AG09319 (cell line): Measurements from ENCODE around the gene FOXP1.

Experiments
- DNase-seq: peaks from one replicate; pipeline ENCODE4 v3.0.0-alpha.2; 2010; ENCODE audit warnings: low read depth; ENCODE audit errors: extremely low read depth
- TF ChIP-seq, protein P1 (sequence below): IDR thresholded peaks from 2 replicates; pipeline ENCODE4 v1.5.1; 2011; ENCODE audit warnings: low read depth, mild to moderate bottlenecking, inconsistent platforms, low read length, moderate library complexity

FOXP1 gene

DNA sequence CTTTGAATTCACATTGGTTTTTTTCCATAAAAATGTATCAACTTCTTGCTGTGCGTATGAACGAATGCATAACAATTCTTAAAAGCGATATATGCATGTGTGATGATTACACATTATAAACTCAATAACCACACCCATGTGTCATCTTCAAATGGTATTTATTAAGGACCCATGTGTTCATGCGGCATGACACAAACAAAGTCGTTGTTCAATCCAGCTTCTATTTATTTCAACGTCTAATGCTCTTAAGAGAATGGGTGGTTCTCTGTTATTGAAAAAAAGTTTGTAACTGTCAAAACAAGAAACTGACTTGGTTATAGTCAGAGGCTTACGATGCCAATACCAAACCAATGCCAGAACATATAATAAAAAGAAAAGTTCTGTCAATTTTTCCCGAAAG, 195.9 kb downstream of the FOXP1 start:
- TF ChIP-seq, protein P1, sequence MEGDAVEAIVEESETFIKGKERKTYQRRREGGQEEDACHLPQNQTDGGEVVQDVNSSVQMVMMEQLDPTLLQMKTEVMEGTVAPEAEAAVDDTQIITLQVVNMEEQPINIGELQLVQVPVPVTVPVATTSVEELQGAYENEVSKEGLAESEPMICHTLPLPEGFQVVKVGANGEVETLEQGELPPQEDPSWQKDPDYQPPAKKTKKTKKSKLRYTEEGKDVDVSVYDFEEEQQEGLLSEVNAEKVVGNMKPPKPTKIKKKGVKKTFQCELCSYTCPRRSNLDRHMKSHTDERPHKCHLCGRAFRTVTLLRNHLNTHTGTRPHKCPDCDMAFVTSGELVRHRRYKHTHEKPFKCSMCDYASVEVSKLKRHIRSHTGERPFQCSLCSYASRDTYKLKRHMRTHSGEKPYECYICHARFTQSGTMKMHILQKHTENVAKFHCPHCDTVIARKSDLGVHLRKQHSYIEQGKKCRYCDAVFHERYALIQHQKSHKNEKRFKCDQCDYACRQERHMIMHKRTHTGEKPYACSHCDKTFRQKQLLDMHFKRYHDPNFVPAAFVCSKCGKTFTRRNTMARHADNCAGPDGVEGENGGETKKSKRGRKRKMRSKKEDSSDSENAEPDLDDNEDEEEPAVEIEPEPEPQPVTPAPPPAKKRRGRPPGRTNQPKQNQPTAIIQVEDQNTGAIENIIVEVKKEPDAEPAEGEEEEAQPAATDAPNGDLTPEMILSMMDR = no peak
- no peak for DNase-seq

DNA sequence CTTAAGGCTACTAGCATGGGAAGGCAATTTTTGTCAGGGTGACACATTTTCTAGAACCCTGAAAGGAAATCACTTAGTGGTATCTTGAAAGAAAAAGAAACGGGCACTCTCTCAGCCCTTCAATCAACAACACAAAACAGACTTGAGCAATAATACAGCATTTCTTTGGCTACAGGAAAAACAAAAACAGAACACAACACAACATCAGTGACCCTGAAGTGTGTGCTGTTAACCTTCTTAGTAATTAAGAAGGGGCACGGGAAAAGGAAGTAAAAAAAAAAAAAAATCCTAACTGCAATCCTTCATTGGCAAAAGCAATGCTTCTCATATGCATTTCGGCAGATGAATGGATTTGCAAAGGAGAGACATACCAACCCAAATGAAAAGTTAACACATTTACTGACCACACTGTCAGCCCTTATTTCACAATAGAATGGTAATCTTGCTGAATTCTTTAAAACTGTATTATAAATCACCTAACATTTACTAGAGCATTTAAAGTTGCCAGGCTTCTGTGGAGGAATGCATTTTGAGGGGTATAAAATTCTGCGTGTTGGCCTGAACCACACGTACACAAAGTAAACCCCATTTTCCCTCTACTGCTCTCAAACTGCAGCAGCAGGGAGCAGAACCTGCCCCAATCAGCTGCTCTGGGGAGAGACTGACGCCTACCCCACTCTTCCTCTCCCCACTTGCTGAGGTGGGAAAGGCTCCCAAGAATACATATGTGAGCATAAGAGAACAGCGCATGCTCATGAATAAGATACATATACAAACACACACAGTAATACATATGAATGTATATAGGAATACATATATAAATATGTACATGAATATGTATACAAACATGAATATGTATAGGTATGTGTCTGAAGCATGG, 198.5 kb downstream of the FOXP1 start:
- TF ChIP-seq, protein P1 = no peak
- no peak for DNase-seq

DNA sequence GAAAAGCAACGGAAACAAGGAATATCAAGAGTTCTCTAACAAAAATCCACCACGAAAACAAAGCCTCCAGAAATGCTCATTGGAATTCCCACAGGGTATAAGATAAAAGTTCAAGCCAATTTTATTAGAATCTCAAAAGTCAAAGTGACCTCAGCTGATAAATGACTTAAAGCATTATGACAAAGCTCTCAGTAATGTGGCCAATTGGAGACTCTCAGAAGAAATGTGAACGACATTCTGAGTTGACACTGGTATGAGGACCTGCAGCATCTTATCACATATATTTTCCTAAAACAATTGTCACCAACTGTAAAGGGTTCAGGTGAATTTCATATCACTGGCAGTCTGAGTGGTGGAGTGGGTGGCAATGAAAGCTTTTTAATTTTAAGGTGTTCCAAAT, 199.1 kb downstream of the FOXP1 start:
- TF ChIP-seq, protein P1 = no peak
- DNase-seq = no peak

DNA sequence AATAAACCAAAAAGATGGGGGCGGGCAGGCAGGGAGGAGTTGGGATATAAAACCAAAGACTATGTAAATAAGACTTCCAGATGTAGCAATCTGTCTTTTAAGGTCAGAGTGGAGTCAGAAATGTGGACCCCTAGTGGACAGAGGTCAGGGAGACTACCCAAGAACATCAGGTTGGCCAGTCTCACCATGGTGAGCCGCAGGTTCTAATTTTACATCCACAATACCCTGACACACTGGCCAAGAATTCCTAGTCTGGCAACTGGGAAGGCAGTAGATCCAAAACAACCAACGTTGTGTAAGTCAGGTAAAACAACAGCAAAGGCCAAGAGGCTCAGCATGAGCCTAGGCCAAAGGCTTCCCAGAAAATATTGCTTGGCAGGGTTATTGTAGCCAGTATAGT, 203.4 kb downstream of the FOXP1 start:
- TF ChIP-seq, protein P1 = no peak; the same call in 1 of the 2 replicates
- DNase-seq = no peak

DNA sequence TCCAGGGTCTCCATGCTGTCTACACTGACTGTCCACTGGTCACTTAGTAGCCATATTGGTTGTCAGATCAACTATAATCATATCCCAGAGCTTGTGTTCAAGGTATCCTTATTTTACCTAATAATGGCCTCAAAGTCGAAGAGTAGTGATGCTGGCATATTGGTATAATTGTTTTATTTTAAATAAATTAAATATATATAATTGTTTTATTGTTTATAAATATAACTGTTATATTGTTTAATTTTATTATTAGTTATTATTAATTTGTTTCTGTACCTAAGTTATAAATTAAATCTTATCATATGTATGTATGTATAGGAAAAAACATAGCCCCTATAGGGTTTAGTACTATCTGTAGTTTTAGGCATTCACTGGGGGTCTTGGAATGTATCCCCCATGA, 205.0 kb downstream of the FOXP1 start:
- no peak for DNase-seq
- TF ChIP-seq, protein P1 = no peak

DNA sequence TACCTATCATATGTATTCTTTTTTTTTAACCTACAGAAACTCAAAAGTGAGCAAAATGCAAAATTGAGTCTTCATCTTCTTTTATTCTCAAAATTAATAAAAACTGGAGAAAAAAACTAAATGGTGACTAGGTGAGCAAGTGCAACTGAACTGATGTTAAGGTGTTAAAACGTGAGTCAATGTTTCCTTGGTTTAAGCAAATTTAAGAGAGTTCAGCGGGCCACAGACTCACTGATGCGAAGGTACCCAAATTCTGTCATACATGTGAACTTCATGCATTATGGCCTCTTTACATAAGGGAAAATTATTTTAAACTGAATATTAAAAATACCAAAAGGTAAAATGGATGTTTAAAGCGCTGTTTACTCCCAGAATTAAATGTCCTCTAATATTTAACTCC, 206.6 kb downstream of the FOXP1 start:
- TF ChIP-seq, protein P1 = no peak
- DNase-seq = no peak

DNA sequence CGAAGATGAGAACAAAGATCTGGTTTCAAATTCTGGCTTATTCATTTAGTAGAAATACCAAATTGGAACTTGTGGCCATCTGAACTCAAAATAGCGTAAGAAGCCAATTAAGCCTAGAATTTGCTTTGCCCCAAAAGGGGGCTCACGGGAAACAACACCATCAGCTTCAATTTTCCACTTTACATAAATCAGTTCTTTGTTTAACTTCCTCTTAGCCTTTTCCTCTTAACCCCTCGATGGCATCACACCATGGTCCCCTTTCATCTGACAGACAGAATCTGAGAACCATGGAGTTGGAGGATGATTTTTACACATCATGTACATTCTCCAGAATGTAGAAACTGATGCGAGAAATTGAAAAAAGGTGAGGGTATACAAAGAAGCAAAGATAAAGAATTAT, 207.0 kb downstream of the FOXP1 start:
- DNase-seq = no peak
- TF ChIP-seq, protein P1 = no peak
